HCT116 (cell line): Measurements from ENCODE around the gene SLC44A5.

Experiments
- ATF3 ChIP-seq: IDR thresholded peaks from 2 replicates; pipeline ENCODE4 v1.6.1; 2012
- CTCF ChIP-seq, 3 experiments: fragments of 200-600 bp in 1 of 3; sonication (generic) in 1 of 3; IDR thresholded peaks in 2 of 3; conservative IDR thresholded peaks in 1 of 3; 2 replicates each; pipeline ENCODE4 v1.5.1; 2012 to 2017; ENCODE audit warnings: low read depth in 2 of 3, low read length in 2 of 3, antibody characterized with exemption in 1 of 3, borderline replicate concordance in 1 of 3, control low read depth in 1 of 3, mild to moderate bottlenecking in 1 of 3, mixed read lengths in 1 of 3, mixed run types in 1 of 3, moderate library complexity in 1 of 3; ENCODE audit not compliant: insufficient read depth in 1 of 3
- EGR1 ChIP-seq: IDR thresholded peaks from 2 replicates; pipeline ENCODE4 v1.6.1; 2012; ENCODE audit warnings: low read depth
- EZH2 ChIP-seq: fragments of 200-600 bp; sonication (generic); IDR thresholded peaks from 2 replicates; pipeline ENCODE4 v1.6.1; 2017; ENCODE audit warnings: antibody characterized with exemption, mixed run types
- MAX ChIP-seq: IDR thresholded peaks from 2 replicates; pipeline ENCODE4 v1.6.1; 2012
- POLR2A ChIP-seq: IDR thresholded peaks from 2 replicates; pipeline ENCODE4 v1.7.0; 2011; ENCODE audit warnings: borderline replicate concordance; ENCODE audit not compliant: insufficient read depth, insufficient read length; ENCODE audit errors: extremely low read depth
- POLR2AphosphoS5 ChIP-seq: IDR thresholded peaks from 2 replicates; pipeline ENCODE4 v1.6.1; 2011; ENCODE audit warnings: mild to moderate bottlenecking, low read depth, low read length, moderate library complexity
- RAD21 ChIP-seq: IDR thresholded peaks from 2 replicates; pipeline ENCODE4 v1.6.1; 2012; ENCODE audit warnings: low read depth, mild to moderate bottlenecking
- REST ChIP-seq: IDR thresholded peaks from 2 replicates; pipeline ENCODE4 v1.6.1; 2012; ENCODE audit warnings: low read depth
- SIN3A ChIP-seq: IDR thresholded peaks from 2 replicates; pipeline ENCODE4 v1.6.1; 2012; ENCODE audit warnings: low read depth
- SRF ChIP-seq: IDR thresholded peaks from 2 replicates; pipeline ENCODE4 v1.6.1; 2012; ENCODE audit warnings: low read depth
- YY1 ChIP-seq: IDR thresholded peaks from 2 replicates; pipeline ENCODE4 v1.6.1; 2011; ENCODE audit warnings: low read length, low read depth, moderate library complexity, mild to moderate bottlenecking; ENCODE audit not compliant: insufficient replicate concordance; ENCODE audit errors: extremely low read depth
- ZNF274 ChIP-seq: fragments of 200-500 bp; sonication (Bioruptor generic); IDR thresholded peaks from 2 replicates; pipeline ENCODE4 v1.6.1; 2014; ENCODE audit warnings: mild to moderate bottlenecking, low read depth, low read length, inconsistent platforms

GRCh38 chr1:75273110-75273509, 337.8 kb downstream of the SLC44A5 start:
- TF ChIP-seq CTCF (IDR thresholded peaks at IDR 0.05 in 2 of 3, conservative IDR thresholded peaks at IDR 0.05 in 1 of 3; ENCODE audit: borderline replicate concordance in 1 of 3, insufficient read depth in 1 of 3, low read depth in 2 of 3, low read length in 2 of 3) (no peak), YY1 (no peak), EZH2 (no peak), POLR2A (no peak), EGR1 (no peak), RAD21 (no peak), POLR2AphosphoS5 (no peak), SRF (no peak), SIN3A (no peak), MAX (no peak), ATF3 (no peak), REST (no peak), ZNF274 (no peak)
